Sigmoid colon (tissue), 7 donors: Measurements from ENCODE around the gene POLR3H. TPM values are rescaled to one million over a fixed set of nuclear protein-coding genes. Genes with fewer than 3 reads are reported as not detected.

Experiments
- DNase-seq: peaks from one replicate; pipeline ENCODE4 v3.0.0-alpha.2; 2019
- H3K27ac ChIP-seq, 4 donors: fragments of 200-600 bp; sonication (generic); one replicate each; pipeline ENCODE4 v1.5.1; 2016 to 2019; ENCODE audit warnings: mild to moderate bottlenecking in 1 of 4
- H3K27me3 ChIP-seq, 3 donors: fragments of 200-600 bp; sonication (generic); one replicate each; pipeline ENCODE4 v1.5.1; 2019; ENCODE audit warnings: mild to moderate bottlenecking in 1 of 3
- H3K36me3 ChIP-seq, 4 donors: fragments of 200-600 bp; sonication (generic); one replicate each; pipeline ENCODE4 v1.5.1; 2016 to 2019
- H3K4me1 ChIP-seq, 4 donors: fragments of 200-600 bp; sonication (generic); one replicate each; pipeline ENCODE4 v1.5.1; 2017 to 2019
- H3K4me3 ChIP-seq, 4 donors: fragments of 200-600 bp; sonication (generic); one replicate each; pipeline ENCODE4 v1.5.1; 2017 to 2019; ENCODE audit warnings: mild to moderate bottlenecking in 2 of 4, moderate library complexity in 1 of 4
- H3K9me3 ChIP-seq, 4 donors: fragments of 200-600 bp in 3 of 4; sonication (generic) in 3 of 4; one replicate each; pipeline versions ENCODE4 v1.5.1 to v1.6.1; 2013 to 2019
- CTCF ChIP-seq, 4 experiments: fragments of 450-650 bp in 3 of 4; fragments of 200-600 bp in 1 of 4; IDR thresholded peaks; one replicate each; pipeline ENCODE4 v1.5.1; 2016 to 2019; ENCODE audit warnings: antibody characterized with exemption in 4 of 4, mild to moderate bottlenecking in 3 of 4, moderate library complexity in 2 of 4
- EP300 ChIP-seq, 4 donors: sonication (generic); formaldehyde crosslinking; IDR thresholded peaks; one replicate each; pipeline ENCODE4 v1.6.1; 2017; ENCODE audit warnings: antibody characterized with exemption in 4 of 4
- POLR2A ChIP-seq, 2 donors: fragments of 450-650 bp; IDR thresholded peaks; one replicate each; pipeline ENCODE4 v1.6.1; 2016; ENCODE audit warnings: antibody characterized with exemption in 2 of 2, mild to moderate bottlenecking in 2 of 2, moderate library complexity in 2 of 2
- POLR2AphosphoS5 ChIP-seq, 4 donors: sonication (generic); formaldehyde crosslinking; IDR thresholded peaks; one replicate each; pipeline ENCODE4 v1.6.1; 2017; ENCODE audit warnings: antibody characterized with exemption in 4 of 4
- WGBS, 2 donors: extraction: QIAGEN DNeasy Blood & Tissue Kit; methylation state at CpG; one replicate each; pipeline ENCODE4 v1.1.7; 2013; 5-methylcytosine and 5-hydroxymethylcytosine counted together
- intact Hi-C: fragments of 100-400 bp; cut with DNase I; formaldehyde crosslinking; loops from one replicate; pipeline ENCODE4 v1.15.1; 2023
- polyA plus RNA-seq, 3 donors: library from polyadenylated mRNA; stranded (reverse); fragments of 200-250 nt; gene quantifications; one replicate each; pipeline ENCODE4 v1.2.3, GENCODE V29; 2013
- total RNA-seq, 4 donors: library from RNA; depleted of rRNA; stranded (reverse); fragments of >200 nt; gene quantifications; one replicate each; pipeline ENCODE4 v1.1.0, GENCODE V29; 2016
- donor health status: healthy with polysubstance abuse.
- donor health status: Bipolar disorder and iron deficiency.
- donor health status: healthy.

The POLR3H gene
- total and polyA plus RNA-seq, 7 donors: 4.6 to 19.7 (median 10.5) TPM

GRCh38 chr22:41525450-41526225, 18.6 kb downstream of the POLR3H start:
- TF ChIP-seq POLR2A (IDR thresholded peaks at IDR 0.05): no peak
- TF ChIP-seq EP300 (IDR thresholded peaks at IDR 0.05): no peak
- TF ChIP-seq POLR2AphosphoS5 (IDR thresholded peaks at IDR 0.05): peak in 1 of 4 donors; percentile 7
- DNase-seq: no peak
- Histone ChIP-seq H3K4me3 (no peak overlapping the region), H3K27me3 (no peaks in the 10 kb centered on the region), H3K4me1 (peaks cover 0 to 45% (median 40%) of the 10 kb centered on the region in 4 donors), H3K27ac (peak overlapping the region; percentile 82 to 91 (median 88)), H3K36me3 (peaks cover 20 to 61% (median 45%) of the 10 kb centered on the region in 4 donors), H3K9me3 (no peaks in the 10 kb centered on the region)
- intact Hi-C loops: loop anchor here (10.0 kb wide), 1 partner anchor 241 kb away; the partner anchor contains the start of gene RANGAP1
- WGBS, 2 donors: 84 to 87% methylated on average over 13 of the region's 13 CpGs

- Histone ChIP-seq H3K36me3 (peaks cover 17 to 60% (median 41%) of the 10 kb centered on the region in 4 donors), H3K27ac (peak overlapping the region; percentile 82 to 91 (median 88)), H3K4me1 (peaks cover 0 to 45% (median 40%) of the 10 kb centered on the region in 4 donors), H3K27me3 (no peaks in the 10 kb centered on the region), H3K9me3 (no peaks in the 10 kb centered on the region), H3K4me3 (peak overlapping the region in 1 of 4 donors; percentile 4)
- 56 to 72% methylated on average over 17 of the region's 17 CpGs for WGBS, 2 donors
- intact Hi-C loops: loop anchor here (10.0 kb wide), 1 partner anchor 240 kb away; the partner anchor contains the start of gene RANGAP1
- no peak for DNase-seq
- TF ChIP-seq POLR2AphosphoS5 (IDR thresholded peaks at IDR 0.05) (no peak), POLR2A (IDR thresholded peaks at IDR 0.05) (no peak), CTCF (IDR thresholded peaks at IDR 0.05) (no peak), EP300 (IDR thresholded peaks at IDR 0.05) (no peak)
Observed at GRCh38 chr22:41524809-41525449, 19.3 kb downstream of the POLR3H start.

GRCh38 chr22:41524251-41524661, 20.0 kb downstream of the POLR3H start:
- Histone ChIP-seq H3K27ac (peak overlapping the region; percentile 82 to 91 (median 88)), H3K27me3 (no peaks in the 10 kb centered on the region), H3K4me3 (peak overlapping the region in 1 of 4 donors; percentile 4), H3K9me3 (no peaks in the 10 kb centered on the region), H3K4me1 (peaks cover 0 to 45% (median 40%) of the 10 kb centered on the region in 4 donors), H3K36me3 (peaks cover 17 to 62% (median 39%) of the 10 kb centered on the region in 4 donors)
- peak; percentile 91 for DNase-seq
- intact Hi-C loops: loop anchor here (10.0 kb wide), 1 partner anchor 239 kb away; the partner anchor contains the start of gene RANGAP1
- TF ChIP-seq POLR2AphosphoS5 (IDR thresholded peaks at IDR 0.05): peak in 3 of 4 donors; percentile 21 to 48 (median 44)
- peak in 1 of 4 donors; percentile 19 for TF ChIP-seq EP300 (IDR thresholded peaks at IDR 0.05)
- TF ChIP-seq POLR2A (IDR thresholded peaks at IDR 0.05): no peak
- no peak for TF ChIP-seq CTCF (IDR thresholded peaks at IDR 0.05)
- whole genome bisulfite sequencing, 2 donors: 64 to 70% methylated on average over 13 of the region's 13 CpGs

- intact Hi-C loops: loop anchor here (10.0 kb wide), 1 partner anchor 239 kb away; the partner anchor contains the start of gene RANGAP1
- WGBS, 2 donors: 84 to 87% methylated on average over 21 of the region's 21 CpGs
- peaks cover 17 to 62% (median 35%) of the 10 kb centered on the region in 4 donors for H3K36me3 ChIP-seq
- no peak for DNase-seq
- H3K4me3 ChIP-seq: no peak overlapping the region
- TF ChIP-seq EP300 (IDR thresholded peaks at IDR 0.05) (peak in 1 of 4 donors; percentile 54), CTCF (IDR thresholded peaks at IDR 0.05) (no peak), POLR2A (IDR thresholded peaks at IDR 0.05) (no peak), POLR2AphosphoS5 (IDR thresholded peaks at IDR 0.05) (peak in 1 of 4 donors; percentile 27)
- H3K27ac ChIP-seq: peak overlapping the region; percentile 82 to 91 (median 88)
- no peaks in the 10 kb centered on the region for H3K9me3 ChIP-seq
- no peaks in the 10 kb centered on the region for H3K27me3 ChIP-seq
- H3K4me1 ChIP-seq: peaks cover 0 to 45% (median 40%) of the 10 kb centered on the region in 4 donors
Observed at GRCh38 chr22:41523464-41524221, 20.6 kb downstream of the POLR3H start.
